Fibroblast of pulmonary artery (primary cell): ENCODE measurements around the gene LIMA1.

Experiments used
- DNase-seq: peaks from one replicate; pipeline ENCODE4 v3.0.0-alpha.2; 2010; ENCODE audit warnings: low read depth
- H3K4me3 ChIP-seq: replicated peaks from 2 replicates; pipeline ENCODE4 v1.5.1; 2011; ENCODE audit warnings: low read depth, mild to moderate bottlenecking, control low read depth, low read length, moderate library complexity
- TF ChIP-seq, protein P1 (sequence below): IDR thresholded peaks from 2 replicates; pipeline ENCODE4 v1.5.1; 2011; ENCODE audit warnings: mild to moderate bottlenecking, control low read depth, low read length, inconsistent platforms; ENCODE audit errors: missing control alignments

Gene LIMA1

DNA sequence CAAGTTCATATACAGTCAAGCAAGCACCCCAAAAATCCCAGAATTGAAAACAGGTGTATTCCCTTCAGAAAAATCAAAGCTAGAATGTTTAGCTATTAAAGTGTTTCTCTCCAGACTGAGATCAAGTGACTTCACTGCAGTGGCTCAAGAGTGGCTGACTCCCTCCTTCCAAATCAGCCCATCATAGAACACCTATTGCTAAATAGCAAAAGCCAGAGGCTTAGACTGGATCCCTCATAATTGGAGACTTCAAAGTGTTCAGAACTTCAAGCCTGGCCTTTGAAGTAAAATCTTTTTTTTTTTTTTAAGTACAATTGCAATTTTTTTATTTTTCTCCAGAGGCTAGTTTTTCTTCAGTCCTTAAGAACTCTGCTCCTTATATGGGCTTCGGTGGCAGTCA lies 66.1 kb downstream of the LIMA1 start:
- TF ChIP-seq, protein P1, sequence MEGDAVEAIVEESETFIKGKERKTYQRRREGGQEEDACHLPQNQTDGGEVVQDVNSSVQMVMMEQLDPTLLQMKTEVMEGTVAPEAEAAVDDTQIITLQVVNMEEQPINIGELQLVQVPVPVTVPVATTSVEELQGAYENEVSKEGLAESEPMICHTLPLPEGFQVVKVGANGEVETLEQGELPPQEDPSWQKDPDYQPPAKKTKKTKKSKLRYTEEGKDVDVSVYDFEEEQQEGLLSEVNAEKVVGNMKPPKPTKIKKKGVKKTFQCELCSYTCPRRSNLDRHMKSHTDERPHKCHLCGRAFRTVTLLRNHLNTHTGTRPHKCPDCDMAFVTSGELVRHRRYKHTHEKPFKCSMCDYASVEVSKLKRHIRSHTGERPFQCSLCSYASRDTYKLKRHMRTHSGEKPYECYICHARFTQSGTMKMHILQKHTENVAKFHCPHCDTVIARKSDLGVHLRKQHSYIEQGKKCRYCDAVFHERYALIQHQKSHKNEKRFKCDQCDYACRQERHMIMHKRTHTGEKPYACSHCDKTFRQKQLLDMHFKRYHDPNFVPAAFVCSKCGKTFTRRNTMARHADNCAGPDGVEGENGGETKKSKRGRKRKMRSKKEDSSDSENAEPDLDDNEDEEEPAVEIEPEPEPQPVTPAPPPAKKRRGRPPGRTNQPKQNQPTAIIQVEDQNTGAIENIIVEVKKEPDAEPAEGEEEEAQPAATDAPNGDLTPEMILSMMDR = no peak
- H3K4me3 ChIP-seq = no peak overlapping the region
- DNase-seq = no peak

DNA sequence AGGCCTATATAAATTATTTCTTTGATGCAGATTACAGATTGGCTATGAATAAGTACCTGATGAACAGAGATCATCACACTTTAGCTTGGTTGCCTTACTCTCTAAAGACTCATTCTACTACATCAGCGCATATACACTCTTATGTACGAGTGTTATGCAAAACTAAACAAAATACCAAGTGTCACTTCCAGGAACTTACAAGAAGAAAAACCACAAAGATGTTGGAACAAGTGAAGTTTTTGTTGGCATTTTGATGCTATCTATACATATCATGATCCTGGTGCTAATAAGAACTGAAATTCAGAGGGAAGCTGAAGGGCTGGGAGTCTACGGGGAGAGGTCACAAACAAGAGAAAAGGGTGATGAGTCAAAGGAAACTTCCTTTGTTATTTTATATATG lies 68.3 kb downstream of the LIMA1 start:
- DNase-seq = peak; percentile 61
- H3K4me3 ChIP-seq = no peak overlapping the region
- TF ChIP-seq, protein P1 = no peak

DNA sequence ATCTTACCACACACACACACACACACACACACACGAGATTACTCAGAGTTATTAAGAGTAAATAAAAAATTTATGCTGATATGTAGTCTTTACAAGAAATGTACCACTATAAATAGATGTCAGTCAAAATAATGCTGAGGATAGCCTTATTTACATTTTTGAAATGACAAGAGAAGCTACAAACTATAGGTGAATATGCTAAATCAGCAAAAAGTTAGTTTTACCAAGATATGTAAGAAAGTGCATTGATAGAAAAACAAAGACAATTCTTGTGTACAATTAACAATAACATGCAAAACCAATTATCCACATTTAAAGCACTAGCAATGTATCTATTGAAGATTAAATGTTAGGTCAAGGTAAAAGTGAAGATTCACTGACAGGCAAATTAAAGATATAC lies 69.3 kb downstream of the LIMA1 start:
- no peak for DNase-seq
- TF ChIP-seq, protein P1 = no peak
- H3K4me3 ChIP-seq = no peak overlapping the region

DNA sequence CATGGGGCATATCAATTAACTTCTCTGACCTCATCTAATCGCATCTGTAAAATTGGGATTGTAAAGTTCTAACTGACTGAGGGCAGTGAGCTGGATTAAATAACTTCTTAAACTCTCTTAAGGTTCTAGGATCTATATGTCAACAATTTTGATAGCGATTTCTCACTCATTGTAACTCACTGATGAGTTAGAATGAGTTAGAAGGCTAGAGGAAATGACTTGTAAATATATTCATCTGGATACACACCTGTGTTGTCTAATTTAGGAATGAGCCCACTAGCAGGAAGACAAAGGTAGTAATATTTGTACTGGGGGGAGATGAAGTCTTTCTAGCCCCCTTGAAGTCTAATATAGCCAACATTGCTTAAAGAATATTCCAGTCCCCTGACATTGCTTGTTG lies 69.9 kb downstream of the LIMA1 start:
- TF ChIP-seq, protein P1 = no peak
- H3K4me3 ChIP-seq = no peak overlapping the region
- DNase-seq = no peak

DNA sequence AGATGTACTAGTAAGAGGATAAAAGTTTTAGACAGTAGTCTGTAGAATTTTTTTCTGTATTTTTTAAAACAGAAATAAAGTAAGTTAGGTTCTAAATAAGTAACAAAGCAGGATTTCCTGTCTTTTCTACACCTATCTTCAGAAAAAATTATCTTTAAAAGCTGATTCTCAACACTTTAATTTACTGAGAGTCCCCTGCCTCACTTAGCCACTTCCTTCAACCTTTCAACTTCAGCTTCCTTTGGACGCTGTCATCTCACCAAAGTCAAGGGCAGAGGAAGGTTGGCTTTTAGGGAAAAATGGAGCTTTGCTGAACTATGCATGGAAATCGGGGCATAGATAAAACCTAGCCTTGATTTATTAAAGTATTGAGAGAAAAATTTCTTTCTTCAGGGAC lies 71.3 kb downstream of the LIMA1 start:
- TF ChIP-seq, protein P1 = no peak
- no peak for DNase-seq
- no peak overlapping the region for H3K4me3 ChIP-seq

DNA sequence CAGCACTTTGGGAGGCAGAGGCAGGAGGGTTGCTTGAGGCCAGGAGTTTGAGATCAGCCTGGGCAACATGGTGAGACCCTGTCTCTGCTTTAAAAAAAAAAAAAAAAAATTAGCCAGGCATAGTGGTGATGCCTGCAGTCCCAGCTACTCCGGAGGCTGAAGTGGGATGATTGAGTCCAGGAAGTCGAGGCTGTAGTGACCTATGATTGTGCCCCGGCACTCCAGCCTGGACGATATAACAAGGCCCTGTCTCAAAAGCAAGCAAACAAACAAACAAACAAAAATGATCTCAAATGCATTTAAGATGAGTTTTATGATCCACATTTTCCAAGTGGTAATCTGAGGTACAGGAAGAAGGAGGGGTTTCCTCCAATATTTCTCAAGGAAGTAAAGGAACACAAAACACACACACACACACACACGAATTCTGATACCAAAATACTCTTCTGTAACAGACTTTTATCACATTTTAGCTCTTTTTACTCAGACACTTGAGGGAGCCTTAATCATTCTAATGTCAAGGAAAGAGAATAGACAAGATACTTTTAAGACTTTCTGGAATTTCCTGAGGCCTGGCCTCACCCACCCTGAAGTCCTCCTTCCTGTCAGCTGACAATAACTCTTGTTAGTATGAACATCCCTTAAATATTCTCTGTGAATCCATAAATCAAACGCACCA lies 71.8 kb downstream of the LIMA1 start:
- TF ChIP-seq, protein P1 = no peak
- no peak overlapping the region for H3K4me3 ChIP-seq
- peak; percentile 63 for DNase-seq

DNA sequence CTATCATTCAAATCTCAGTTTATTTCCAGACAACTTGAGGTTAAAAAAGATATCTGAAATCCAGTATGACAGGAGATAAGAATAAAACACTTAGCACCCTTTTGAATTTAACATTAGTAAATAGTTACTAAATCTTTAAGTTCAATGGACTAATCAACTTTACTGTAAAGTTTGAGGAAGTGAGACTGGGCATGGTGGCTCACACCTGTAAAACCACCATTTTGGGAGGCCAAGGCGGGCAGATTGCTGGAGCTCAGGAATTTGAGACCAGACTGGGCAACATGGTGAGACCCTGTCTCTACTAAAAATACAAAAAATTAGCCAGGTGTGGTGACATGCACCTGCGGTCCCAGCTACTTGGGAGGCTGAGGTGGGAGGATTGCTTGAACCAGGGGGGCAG lies 75.9 kb downstream of the LIMA1 start:
- TF ChIP-seq, protein P1 = no peak
- H3K4me3 ChIP-seq = no peak overlapping the region

More for the DNA sequence above, 75.9 kb downstream of the LIMA1 start:
- DNase-seq = no peak
